Measurements from ENCODE around the gene METRN. TPM values are rescaled to one million over a fixed set of nuclear protein-coding genes. Genes with fewer than 3 reads are reported as not detected.

METRN gene
- total RNA-seq, 2 experiments from 2014 or later, result 2.6 to 3.2 TPM

DNA sequence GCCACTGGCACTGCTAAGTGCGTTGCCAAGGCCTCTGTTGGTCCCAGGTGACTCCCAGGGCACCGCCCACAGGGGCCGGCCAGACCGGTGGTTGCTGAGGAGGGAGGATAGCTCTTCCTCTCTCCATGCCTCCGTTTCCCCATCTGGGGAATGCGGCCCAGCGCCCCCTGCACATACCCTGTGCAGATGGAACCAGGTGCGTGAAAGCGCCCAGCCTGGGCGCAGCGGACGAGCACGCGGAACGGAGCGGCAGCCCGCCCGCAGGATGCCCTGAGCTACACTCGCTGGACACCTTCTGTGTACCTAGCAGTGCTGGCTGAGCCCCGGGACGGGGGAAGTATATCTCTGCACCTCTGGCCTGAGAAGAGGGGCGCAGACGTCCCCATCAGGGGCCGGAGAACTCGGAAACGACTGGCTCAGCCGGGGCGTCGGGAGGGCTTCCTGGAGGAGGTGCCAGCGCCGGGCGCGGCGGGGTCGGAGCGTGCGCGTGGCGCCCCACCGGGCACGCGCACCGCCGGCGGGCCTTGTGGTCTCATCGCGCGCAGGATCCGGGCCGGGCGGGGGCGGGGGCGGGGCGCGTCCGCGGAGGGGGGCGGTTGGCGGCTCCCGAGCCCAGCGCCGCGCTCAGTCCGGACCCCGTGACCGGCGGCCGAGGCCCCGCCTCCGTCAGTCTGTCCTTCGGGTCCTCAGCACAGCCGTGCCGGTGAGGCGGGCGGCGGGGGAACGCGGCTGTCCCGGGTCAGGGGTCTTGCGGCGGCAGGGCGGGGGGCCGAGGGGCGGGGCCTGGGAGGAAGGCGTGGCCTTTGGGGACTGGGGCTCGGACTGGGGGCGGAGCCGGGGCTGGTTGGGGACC lies 11.7 kb downstream of the METRN start, which contains the start of the genes CCDC78 and HAGHL:
Gene CCDC78, minus strand, starts transcription at position 6 of the 853 bp plus-strand sequence. CDS start 76 bp downstream, outside the sequence.
Gene HAGHL, plus strand, starts transcription at position 669 of the 853 bp plus-strand sequence. CDS start 404 bp downstream, outside the sequence.
- peak in 12 of 14 experiments; percentile 41 to 81 (median 56) for DNase-seq

DNA sequence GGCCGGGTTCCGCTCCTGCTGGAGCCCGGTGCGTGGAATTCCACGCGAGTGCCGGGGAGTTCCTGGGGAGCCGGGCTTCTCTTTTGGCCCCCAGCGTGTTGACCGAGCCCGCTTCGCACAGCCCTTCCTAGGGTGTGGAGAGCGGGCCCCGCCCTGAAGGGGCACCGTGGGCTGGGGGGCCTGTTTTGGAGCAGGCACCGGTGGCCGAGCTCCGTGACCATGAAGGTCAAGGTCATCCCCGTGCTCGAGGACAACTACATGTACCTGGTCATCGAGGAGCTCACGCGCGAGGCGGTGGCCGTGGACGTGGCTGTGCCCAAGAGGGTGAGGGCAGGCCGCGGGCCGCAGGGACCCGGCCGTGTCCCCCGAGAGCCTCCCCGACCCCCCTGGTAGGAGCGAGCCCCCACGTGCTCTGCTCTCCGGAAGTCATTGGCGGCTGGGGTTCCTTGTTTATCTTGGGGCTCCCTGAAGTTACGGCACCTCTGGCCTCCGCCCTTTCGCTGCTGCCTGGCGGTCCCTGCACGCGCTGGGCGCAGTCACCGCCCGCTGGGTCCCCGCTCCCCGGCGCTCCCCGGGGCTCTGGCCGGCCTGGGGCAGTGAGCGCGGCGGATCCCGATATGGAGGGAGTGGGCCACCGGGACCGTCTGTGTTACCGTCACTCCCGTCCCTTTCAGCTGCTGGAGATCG lies 12.5 kb downstream of the METRN start:
- Mint-ChIP-seq H3K27me3 (no peaks in the 10 kb centered on the region), H3K4me3 (no peak overlapping the region), H3K9me3 (no peaks in the 10 kb centered on the region), H3K4me1 (ENCODE audit: low read depth) (no peaks in the 10 kb centered on the region), H3K27ac (no peak overlapping the region), H3K36me3 (ENCODE audit: low read depth) (no peaks in the 10 kb centered on the region)
- ATAC-seq (ENCODE audit: poor library complexity) (peak; percentile 19), DNase-seq (peak in 5 of 14 experiments; percentile 30 to 59 (median 46))
- ChIA-PET CTCF (no interaction called here), POLR2A (interaction anchor here (0.8 to 5.0 kb wide), 7 partner anchors 9 to 91 kb away, joined by 3 to 30 read pairs (median 5); partner anchors contain the start of genes CHTF18, METRN, METTL26 and RPUSD1)
- no peak overlapping the region for H3K27ac ChIP-seq (ENCODE audit: low read depth in 1 of 2, low read length in 2 of 2)
- H3K27me3 ChIP-seq (ENCODE audit: control insufficient read depth in 1 of 2, insufficient read depth in 2 of 2, low read length in 2 of 2), result no peaks in the 10 kb centered on the region
- H3K9me3 ChIP-seq (ENCODE audit: control insufficient read depth in 1 of 2, insufficient read depth in 1 of 2, low read length in 2 of 2), result no peaks in the 10 kb centered on the region
- TF ChIP-seq, protein P1, sequence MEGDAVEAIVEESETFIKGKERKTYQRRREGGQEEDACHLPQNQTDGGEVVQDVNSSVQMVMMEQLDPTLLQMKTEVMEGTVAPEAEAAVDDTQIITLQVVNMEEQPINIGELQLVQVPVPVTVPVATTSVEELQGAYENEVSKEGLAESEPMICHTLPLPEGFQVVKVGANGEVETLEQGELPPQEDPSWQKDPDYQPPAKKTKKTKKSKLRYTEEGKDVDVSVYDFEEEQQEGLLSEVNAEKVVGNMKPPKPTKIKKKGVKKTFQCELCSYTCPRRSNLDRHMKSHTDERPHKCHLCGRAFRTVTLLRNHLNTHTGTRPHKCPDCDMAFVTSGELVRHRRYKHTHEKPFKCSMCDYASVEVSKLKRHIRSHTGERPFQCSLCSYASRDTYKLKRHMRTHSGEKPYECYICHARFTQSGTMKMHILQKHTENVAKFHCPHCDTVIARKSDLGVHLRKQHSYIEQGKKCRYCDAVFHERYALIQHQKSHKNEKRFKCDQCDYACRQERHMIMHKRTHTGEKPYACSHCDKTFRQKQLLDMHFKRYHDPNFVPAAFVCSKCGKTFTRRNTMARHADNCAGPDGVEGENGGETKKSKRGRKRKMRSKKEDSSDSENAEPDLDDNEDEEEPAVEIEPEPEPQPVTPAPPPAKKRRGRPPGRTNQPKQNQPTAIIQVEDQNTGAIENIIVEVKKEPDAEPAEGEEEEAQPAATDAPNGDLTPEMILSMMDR (IDR thresholded peaks at IDR 0.05), result no peak
- peaks cover 3% of the 10 kb centered on the region for H3K36me3 ChIP-seq (ENCODE audit: insufficient read depth, low read length)
- H3K4me3 ChIP-seq (ENCODE audit: low read length), result peak overlapping the region; percentile 68
- H3K4me1 ChIP-seq (ENCODE audit: insufficient read depth, low read length), result peaks cover 31% of the 10 kb centered on the region
- intact Hi-C loops (cut with DNase I, micrococcal nuclease), result no loop called here

More for the DNA sequence above, 11.7 kb downstream of the METRN start, which contains the start of the genes CCDC78 and HAGHL:
- Histone ChIP-seq H3K36me3 (ENCODE audit: insufficient read depth, low read length) (no peaks in the 10 kb centered on the region), H3K4me1 (ENCODE audit: insufficient read depth, low read length) (peaks cover 38% of the 10 kb centered on the region), H3K27ac (ENCODE audit: low read depth in 1 of 2, low read length in 2 of 2) (no peak within 1 kb of the TSS), H3K27me3 (ENCODE audit: control insufficient read depth in 1 of 2, insufficient read depth in 2 of 2, low read length in 2 of 2) (no peaks in the 10 kb centered on the region), H3K4me3 (ENCODE audit: low read length) (peak within 1 kb of the TSS; percentile 68), H3K9me3 (ENCODE audit: control insufficient read depth in 1 of 2, insufficient read depth in 1 of 2, low read length in 2 of 2) (peaks cover 0 to 6% of the 10 kb centered on the region in 2 experiments)
- intact Hi-C loops (cut with DNase I, micrococcal nuclease), result no loop called here
- Mint-ChIP-seq H3K36me3 (ENCODE audit: low read depth) (no peaks in the 10 kb centered on the region), H3K27ac (no peak within 1 kb of the TSS), H3K9me3 (no peaks in the 10 kb centered on the region), H3K4me1 (ENCODE audit: low read depth) (no peaks in the 10 kb centered on the region), H3K27me3 (no peaks in the 10 kb centered on the region), H3K4me3 (peak within 1 kb of the TSS; percentile 76)
- TF ChIP-seq, protein P1 (IDR thresholded peaks at IDR 0.05), result no peak
- POLR2A ChIA-PET, result interaction anchor here (0.9 to 5.0 kb wide), 6 partner anchors 11 to 80 kb away, joined by 3 to 30 read pairs (median 8); partner anchors contain the start of genes CHTF18, CIAO3, METRN and RPUSD1
- peak; percentile 19 for ATAC-seq (ENCODE audit: poor library complexity)
- CTCF ChIA-PET, result no interaction called here
